ENCODE measurements around the gene ITCH.
"Not testable (repeated sequence)": the region's sequence is repeated elsewhere in the genome, so short reads cannot be mapped to it uniquely, and the experiment has no call there.

ITCH gene

GRCh38 chr20:34382877-34383455 is 19.9 kb downstream of the ITCH start:
- DNase-seq = not testable (repeated sequence)

GRCh38 chr20:34385464-34385863 is 22.4 kb downstream of the ITCH start:
- DNase-seq = no peak

- no peak for DNase-seq
Observed at GRCh38 chr20:34388000-34388399, 24.9 kb downstream of the ITCH start.

- DNase-seq = no peak
Observed at GRCh38 chr20:34388678-34389077, 25.6 kb downstream of the ITCH start.

- DNase-seq = no peak
Observed at GRCh38 chr20:34389206-34389953, 26.3 kb downstream of the ITCH start.

GRCh38 chr20:34389954-34390555 is 27.0 kb downstream of the ITCH start:
- DNase-seq = no peak

- no peak for DNase-seq
Observed at GRCh38 chr20:34396408-34396807, 33.3 kb downstream of the ITCH start.

- DNase-seq = no peak
Observed at GRCh38 chr20:34397096-34397495, 34.0 kb downstream of the ITCH start.

- not testable (repeated sequence) for DNase-seq
Observed at GRCh38 chr20:34400776-34401175, 37.7 kb downstream of the ITCH start.

GRCh38 chr20:34401741-34402455 is 38.8 kb downstream of the ITCH start:
- DNase-seq = no peak

GRCh38 chr20:34402461-34402860 is 39.4 kb downstream of the ITCH start:
- no peak for DNase-seq

GRCh38 chr20:34403063-34403827 is 40.2 kb downstream of the ITCH start:
- no peak for DNase-seq

GRCh38 chr20:34403908-34404307 is 40.8 kb downstream of the ITCH start:
- no peak for DNase-seq

GRCh38 chr20:34404803-34405202 is 41.7 kb downstream of the ITCH start:
- no peak for DNase-seq

- not testable (repeated sequence) for DNase-seq
Observed at GRCh38 chr20:34405247-34405651, 42.2 kb downstream of the ITCH start.

GRCh38 chr20:34405942-34406341 is 42.9 kb downstream of the ITCH start:
- not testable (repeated sequence) for DNase-seq

GRCh38 chr20:34407962-34408474 is 44.9 kb downstream of the ITCH start:
- DNase-seq = no peak

GRCh38 chr20:34410336-34410735 is 47.3 kb downstream of the ITCH start:
- no peak for DNase-seq

- no peak for DNase-seq
Observed at GRCh38 chr20:34412453-34412852, 49.4 kb downstream of the ITCH start.

- DNase-seq = not testable (repeated sequence)
Observed at GRCh38 chr20:34414525-34414924, 51.5 kb downstream of the ITCH start.

GRCh38 chr20:34415079-34415478 is 52.0 kb downstream of the ITCH start:
- DNase-seq = no peak

GRCh38 chr20:34420146-34420545 is 57.1 kb downstream of the ITCH start:
- DNase-seq = no peak

- DNase-seq = no peak
Observed at GRCh38 chr20:34420975-34421374, 57.9 kb downstream of the ITCH start.
